Gastrocnemius medialis (tissue), 4 donors: ENCODE results near the gene MLX. TPM values are rescaled to one million over a fixed set of nuclear protein-coding genes. Genes with fewer than 3 reads are reported as not detected.
"Not testable (repeated sequence)": the region's sequence is repeated elsewhere in the genome, so short reads cannot be mapped to it uniquely, and the experiment has no call there.

Experiments used
- ATAC-seq, 2 donors: fragments of 150-250 bp; one replicate each; pipeline ENCODE4 v1.9.1; 2016
- DNase-seq, 2 donors: peaks; one replicate each; pipeline ENCODE4 v3.0.0-alpha.2; 2019
- H3K27ac ChIP-seq, 4 donors: fragments of 200-600 bp; sonication (generic); 1 replicate in 1 of 4; 2 replicates in 3 of 4; pipeline ENCODE4 v1.5.1; 2016 to 2018; ENCODE audit warnings: mild to moderate bottlenecking in 2 of 4, moderate library complexity in 1 of 4
- H3K27me3 ChIP-seq, 3 donors: fragments of 200-600 bp; sonication (generic) in 2 of 3; 1 replicate in 1 of 3; 2 replicates in 2 of 3; pipeline versions ENCODE4 v1.5.1 to v1.6.0; 2016 to 2019; ENCODE audit warnings: mild to moderate bottlenecking in 1 of 3, moderate library complexity in 1 of 3
- H3K36me3 ChIP-seq, 2 donors: fragments of 200-600 bp; sonication (generic) in 1 of 2; one replicate each; pipeline ENCODE4 v1.5.1; 2017 to 2018
- H3K4me1 ChIP-seq, 2 donors: fragments of 200-600 bp; sonication (generic) in 1 of 2; one replicate each; pipeline ENCODE4 v1.5.1; 2016 to 2017; ENCODE audit warnings: mild to moderate bottlenecking in 2 of 2
- H3K4me3 ChIP-seq, 4 donors: fragments of 200-600 bp; sonication (generic) in 3 of 4; 1 replicate in 1 of 4; 2 replicates in 3 of 4; pipeline ENCODE4 v1.5.1; 2016 to 2019; ENCODE audit warnings: mild to moderate bottlenecking in 2 of 4
- H3K9me3 ChIP-seq, 3 donors: fragments of 200-600 bp; sonication (generic) in 2 of 3; 1 replicate in 1 of 3; 2 replicates in 2 of 3; pipeline ENCODE4 v1.5.1; 2016 to 2019
- CTCF ChIP-seq, 5 experiments: fragments of 450-650 bp in 3 of 5; fragments of 200-600 bp in 2 of 5; sonication (generic) in 2 of 5; IDR thresholded peaks in 4 of 5; conservative IDR thresholded peaks in 1 of 5; 1 replicate in 4 of 5; 2 replicates in 1 of 5; pipeline ENCODE4 v1.5.1; 2016 to 2019; ENCODE audit warnings: antibody characterized with exemption in 5 of 5, mild to moderate bottlenecking in 3 of 5, moderate library complexity in 3 of 5
- POLR2A ChIP-seq, 2 donors: fragments of 450-650 bp; IDR thresholded peaks; one replicate each; pipeline ENCODE4 v1.6.1; 2017; ENCODE audit warnings: antibody characterized with exemption in 2 of 2, mild to moderate bottlenecking in 2 of 2, moderate library complexity in 2 of 2
- in situ Hi-C, 4 donors: fragments of 200-750 bp; cut with MboI; loops; one replicate each; pipeline versions ENCODE4 v1.15.0 to v1.8.0; 2017; ENCODE audit warnings: low sequenced_read_pairs in 4 of 4
- intact Hi-C: fragments of 100-400 bp; cut with DNase I; formaldehyde crosslinking; loops from one replicate; pipeline ENCODE4 v1.15.1; 2023; ENCODE audit warnings: low total_unique reads
- total RNA-seq, 4 donors: library from RNA; depleted of rRNA; stranded (reverse); fragments of >200 nt; gene quantifications; one replicate each; pipeline versions ENCODE4 v1.1.0 to v1.2.3, GENCODE V29; 2016

MLX gene
- total RNA-seq, 4 donors from 2014 or later, result 49.7 to 81.9 (median 53.8) TPM

DNA sequence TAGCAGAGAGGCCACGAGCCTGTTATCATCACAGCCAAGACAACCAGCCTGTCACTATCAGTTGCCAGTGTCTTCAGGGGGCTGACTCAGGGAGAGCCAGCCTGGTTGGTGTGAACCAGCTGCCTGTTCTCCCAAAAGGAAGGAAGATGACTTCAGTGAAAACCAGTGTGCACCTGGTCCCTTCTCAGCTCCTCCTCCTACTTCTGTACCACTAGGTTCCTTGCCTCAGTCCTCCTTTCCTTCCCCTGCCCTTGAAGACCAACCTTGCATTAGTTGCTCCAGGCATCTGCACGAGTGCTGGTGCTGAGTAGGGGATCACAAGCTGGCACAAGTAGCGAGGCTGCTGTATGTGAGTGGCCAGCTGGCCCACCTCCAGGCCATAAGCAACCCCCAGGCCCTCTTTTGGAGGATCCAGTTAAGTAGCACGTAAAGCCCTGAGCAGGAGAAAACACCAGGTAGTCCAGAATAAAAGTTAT is 51.1 kb downstream of the MLX start:
- ATAC-seq (peak; percentile 31 to 48), DNase-seq (peak in 1 of 2 donors; percentile 45)
- Histone ChIP-seq H3K4me1 (peaks cover 26 to 31% of the 10 kb centered on the region in 2 donors), H3K27ac (peak overlapping the region; percentile 86 to 97 (median 91)), H3K4me3 (peak overlapping the region in 2 of 4 donors; percentile 2 to 30), H3K36me3 (peaks cover 0 to 31% of the 10 kb centered on the region in 2 donors), H3K27me3 (no peaks in the 10 kb centered on the region), H3K9me3 (no peaks in the 10 kb centered on the region)
- no peak for TF ChIP-seq CTCF (IDR thresholded peaks at IDR 0.05 in 4 of 5, conservative IDR thresholded peaks at IDR 0.05 in 1 of 5)
- no peak for TF ChIP-seq POLR2A (IDR thresholded peaks at IDR 0.05)
- in situ Hi-C loops, result loop anchor here in 2 of 4 donors (10.0 kb wide), 2 partner anchors 47 to 57 kb away; partner anchors contain the start of gene PLEKHH3 (in 1 of the 2)
- intact Hi-C loops, result loop anchor here (2.0 kb wide), 2 partner anchors 49 to 59 kb away; partner anchors contain the start of gene PLEKHH3

DNA sequence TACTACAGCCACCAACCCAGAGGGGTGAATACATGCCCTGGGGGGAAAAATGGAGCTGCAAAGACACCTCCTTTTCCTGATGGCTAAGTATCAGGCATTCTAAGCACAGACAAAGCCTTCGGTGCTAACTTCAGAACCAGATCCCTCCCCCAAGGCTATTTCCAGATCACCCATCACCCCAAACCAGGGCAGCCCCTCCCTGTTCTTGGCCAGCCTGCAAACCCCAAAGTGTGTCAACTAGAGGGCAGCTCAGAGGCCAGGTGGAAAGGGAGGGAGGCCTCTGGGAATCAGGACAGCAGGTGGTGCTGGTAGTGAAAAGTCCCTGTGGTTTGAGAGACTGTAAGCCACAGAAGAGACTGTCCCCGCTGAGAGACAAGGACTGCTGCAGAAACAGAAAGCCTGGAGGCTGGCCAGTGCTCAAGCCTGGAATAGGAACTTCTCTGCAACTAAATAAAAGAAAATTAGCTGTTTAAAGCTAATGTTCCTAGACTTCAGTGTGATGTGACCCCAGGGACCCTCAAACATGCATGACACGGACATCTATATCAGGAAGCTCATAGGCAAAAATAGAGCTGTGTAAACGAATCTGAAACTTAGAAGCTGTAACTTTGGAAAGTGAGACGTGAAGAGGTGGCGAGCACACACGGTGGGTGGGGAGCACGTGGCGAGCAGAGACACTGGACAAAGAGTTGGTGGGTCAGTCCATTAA is 51.7 kb downstream of the MLX start:
- peak overlapping the region in 3 of 4 donors; percentile 2 to 30 (median 29) for H3K4me3 ChIP-seq
- DNase-seq, result peak; percentile 92 to 97
- H3K9me3 ChIP-seq, result no peaks in the 10 kb centered on the region
- ATAC-seq, result peak; percentile 97
- peaks cover 26 to 31% of the 10 kb centered on the region in 2 donors for H3K4me1 ChIP-seq
- H3K27ac ChIP-seq, result peak overlapping the region; percentile 86 to 97 (median 91)
- intact Hi-C loops, result loop anchor here (2.0 kb wide), 2 partner anchors 48 to 58 kb away; partner anchors contain the start of gene PLEKHH3
- TF ChIP-seq CTCF (IDR thresholded peaks at IDR 0.05 in 4 of 5, conservative IDR thresholded peaks at IDR 0.05 in 1 of 5) (peak; percentile 18 to 40 (median 24)), POLR2A (IDR thresholded peaks at IDR 0.05) (peak in 1 of 2 donors; percentile 9)
- peaks cover 0 to 25% of the 10 kb centered on the region in 2 donors for H3K36me3 ChIP-seq
- in situ Hi-C loops, result loop anchor here in 2 of 4 donors (10.0 kb wide), 2 partner anchors 46 to 56 kb away; partner anchors contain the start of gene PLEKHH3 (in 1 of the 2)
- H3K27me3 ChIP-seq, result no peaks in the 10 kb centered on the region

DNA sequence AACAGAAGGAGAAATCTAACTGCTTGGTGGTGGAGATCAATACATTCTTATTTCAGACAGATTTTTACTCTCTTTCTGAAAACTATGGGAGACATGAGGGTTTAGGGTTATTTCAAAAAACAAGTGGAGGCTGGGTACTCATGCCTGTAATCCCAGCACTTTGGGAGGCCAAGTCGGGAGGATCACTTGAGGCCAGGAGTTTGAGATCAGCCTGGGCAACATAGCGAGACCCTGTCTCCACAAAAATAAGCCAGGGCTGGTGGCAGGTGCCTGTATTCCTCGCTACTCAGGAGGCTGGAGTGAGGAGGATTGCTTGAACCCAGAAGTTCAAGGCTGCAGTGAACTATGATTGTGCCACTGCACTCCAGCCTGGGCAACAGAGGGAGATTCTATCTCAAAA is 55.1 kb downstream of the MLX start:
- H3K27me3 ChIP-seq, ATAC-seq, H3K9me3 ChIP-seq, H3K36me3 ChIP-seq, in situ Hi-C loops, H3K4me3 ChIP-seq, intact Hi-C loops, DNase-seq: not testable (repeated sequence)
- H3K4me1 ChIP-seq, result peaks cover 26 to 27% of the 10 kb centered on the region in 2 donors
- H3K27ac ChIP-seq, result peak overlapping the region in 3 of 4 donors; percentile 5 to 80 (median 29)

Other genes with a start within 250 kb of the MLX start
- gene STAT3, start 178.7 kb upstream of the MLX start, total RNA-seq, result 100 to 1,000 TPM in 3 of 4 donors, 10 to 100 TPM in 1; 88.4 to 203 (median 130) TPM
- 100 to 1,000 TPM in 3 of 4 donors, 10 to 100 TPM in 1; 64.9 to 137 (median 125) TPM for gene CAVIN1, start 143.8 kb upstream of the MLX start, total RNA-seq
- 100 to 1,000 TPM in 2 of 4 donors, 10 to 100 TPM in 2; 65.3 to 138 (median 95.3) TPM for gene ATP6V0A1, start 108.2 kb upstream of the MLX start, total RNA-seq
- gene NAGLU, start 30.9 kb upstream of the MLX start, total RNA-seq, result 10 to 100 TPM; 16.4 to 30.1 (median 24.1) TPM
- under 1 TPM in 3 of 4 donors, not detected in 1; 0.33 to 0.66 (median 0.47) TPM for gene HSD17B1, start 14.2 kb upstream of the MLX start, total RNA-seq
- gene COASY, start 5.0 kb upstream of the MLX start, total RNA-seq, result 10 to 100 TPM; 22.4 to 39.9 (median 27.5) TPM
- gene PSMC3IP, start 10.6 kb downstream of the MLX start, total RNA-seq, result 1 to 10 TPM in 2 of 4 donors, under 1 TPM in 2; 0.46 to 2.7 (median 1.4) TPM
- gene RETREG3, start 42.3 kb downstream of the MLX start, total RNA-seq, result 10 to 100 TPM; 50.7 to 65.5 (median 60.5) TPM
- 100 to 1,000 TPM in 1 of 4 donors, 10 to 100 TPM in 3; 54.7 to 125 (median 91.7) TPM for gene TUBG1, start 42.6 kb downstream of the MLX start, total RNA-seq
- 1 to 10 TPM; 3.9 to 5.2 (median 4.2) TPM for gene TUBG2, start 92.2 kb downstream of the MLX start, total RNA-seq
- 10 to 100 TPM; 13.4 to 36.0 (median 31.3) TPM for gene PLEKHH3, start 109.9 kb downstream of the MLX start, total RNA-seq
- gene CCR10, start 114.7 kb downstream of the MLX start, total RNA-seq, result 1 to 10 TPM; 2.0 to 4.6 (median 4.0) TPM
- under 1 TPM; 0.22 to 0.41 (median 0.40) TPM for gene CNTNAP1, start 115.4 kb downstream of the MLX start, total RNA-seq
- gene EZH1, start 177.9 kb downstream of the MLX start, total RNA-seq, result 10 to 100 TPM; 32.6 to 55.2 (median 47.5) TPM
- 10 to 100 TPM; 17.5 to 31.2 (median 20.7) TPM for gene RAMP2, start 194.1 kb downstream of the MLX start, total RNA-seq
- gene VPS25, start 206.3 kb downstream of the MLX start, total RNA-seq, result 10 to 100 TPM; 44.8 to 54.6 (median 53.5) TPM
- gene WNK4, start 213.5 kb downstream of the MLX start, total RNA-seq, result not detected
- 100 to 1,000 TPM in 1 of 4 donors, 10 to 100 TPM in 3; 76.2 to 104 (median 86.8) TPM for gene COA3, start 231.6 kb downstream of the MLX start, total RNA-seq
- gene CNTD1, start 231.8 kb downstream of the MLX start, total RNA-seq, result not detected